ENCODE measurements around the gene TENM4.
"Not testable (repeated sequence)": the region's sequence is repeated elsewhere in the genome, so short reads cannot be mapped to it uniquely, and the experiment has no call there.

Gene TENM4

DNA sequence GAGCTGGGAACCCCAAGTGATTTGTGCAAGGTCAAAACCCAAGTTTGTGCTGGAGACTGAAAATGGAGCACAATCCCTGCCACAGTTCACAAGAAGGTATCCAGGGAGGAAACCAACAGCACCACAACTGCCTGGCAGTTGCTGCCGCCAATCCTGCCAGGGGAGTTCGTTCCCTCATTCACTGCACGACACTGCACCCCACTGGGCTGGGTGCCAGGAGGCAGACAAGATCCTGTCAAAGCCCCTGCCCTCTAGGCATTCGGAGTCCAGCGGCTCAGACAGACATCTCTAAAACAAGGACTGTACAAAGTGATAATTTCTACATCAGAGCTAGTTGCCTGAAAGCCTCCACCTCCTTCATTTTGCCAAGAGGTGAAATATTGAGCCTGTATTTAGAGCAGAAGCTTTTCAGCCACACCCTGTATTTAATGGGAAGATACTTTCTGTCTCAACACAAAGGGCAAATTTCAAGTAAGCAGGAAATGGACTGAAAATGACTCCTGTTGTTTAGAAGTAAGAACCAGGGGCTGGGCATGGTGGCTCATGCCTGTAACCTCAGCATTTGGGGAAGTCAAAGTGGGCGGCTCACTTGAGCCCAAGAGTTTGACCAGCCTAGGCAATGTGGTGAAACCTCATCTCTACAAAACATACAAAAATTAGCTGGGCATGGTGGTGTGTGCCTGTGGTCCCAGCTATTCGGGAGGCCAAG is 588.8 kb downstream of the TENM4 start:
- DNase-seq (ENCODE audit: low read depth in 2 of 2): no peak

DNA sequence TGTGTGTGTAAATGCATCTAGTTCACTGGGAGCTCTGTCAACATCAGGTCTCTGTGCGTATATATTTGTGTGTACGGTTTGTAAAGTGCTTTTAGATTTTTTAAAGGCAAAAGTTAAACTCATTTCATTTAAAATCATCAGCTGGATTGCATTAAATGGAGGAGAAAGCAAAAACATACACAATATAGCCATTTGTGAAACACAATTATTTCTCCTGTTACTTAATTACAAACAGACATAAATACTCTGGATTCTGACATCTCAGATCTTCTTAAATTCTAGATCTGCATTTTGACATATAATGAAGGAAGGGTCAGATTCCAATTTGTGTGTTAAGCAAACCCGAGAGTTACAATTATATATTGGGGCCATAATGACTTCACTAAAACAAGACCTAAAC is 590.8 kb downstream of the TENM4 start:
- DNase-seq (ENCODE audit: low read depth in 2 of 2): no peak

DNA sequence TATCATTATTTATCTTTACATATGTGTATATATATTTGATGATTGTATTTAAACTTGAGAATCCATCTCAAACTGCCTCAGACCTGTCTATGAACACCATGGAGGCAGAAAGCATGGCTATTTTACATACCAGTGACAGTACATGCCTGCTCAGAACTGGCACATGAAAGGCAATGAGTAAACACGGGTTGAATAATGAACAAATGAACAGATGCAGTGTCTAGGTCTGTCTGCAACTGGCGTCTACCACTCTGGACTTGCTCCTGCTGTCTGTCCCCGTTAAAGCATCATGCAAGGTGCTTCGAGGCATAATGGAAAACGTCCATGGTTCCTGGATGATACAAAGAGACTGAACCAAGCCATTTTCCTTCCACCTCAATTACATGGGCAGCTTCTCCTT is 594.6 kb downstream of the TENM4 start:
- DNase-seq (ENCODE audit: low read depth in 2 of 2): no peak

GRCh38 chr11:78845496-78845895 is 595.3 kb downstream of the TENM4 start:
- no peak for DNase-seq (ENCODE audit: low read depth in 2 of 2)

GRCh38 chr11:78841456-78842060 is 599.3 kb downstream of the TENM4 start:
- DNase-seq (ENCODE audit: low read depth in 2 of 2): no peak

DNA sequence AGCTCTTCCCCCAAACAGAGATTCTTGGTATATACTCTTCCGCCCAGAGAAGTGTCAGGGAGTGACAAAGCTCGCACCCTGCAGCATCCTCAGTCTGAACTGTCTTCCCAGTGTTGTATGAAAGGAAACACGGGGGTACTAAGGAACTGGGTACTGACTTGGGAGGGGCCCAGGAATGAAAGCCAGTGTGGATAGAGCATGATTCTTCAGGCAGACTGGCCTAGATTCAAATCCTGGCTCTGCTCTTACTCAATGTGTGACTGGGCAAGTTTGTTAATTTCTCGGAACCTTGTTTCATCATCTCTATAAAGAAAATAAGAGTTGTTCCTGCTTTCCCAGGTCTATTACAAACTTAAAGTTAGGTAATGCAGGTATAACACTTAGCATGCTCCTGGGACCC is 600.2 kb downstream of the TENM4 start:
- DNase-seq (ENCODE audit: low read depth in 2 of 2): no peak

DNA sequence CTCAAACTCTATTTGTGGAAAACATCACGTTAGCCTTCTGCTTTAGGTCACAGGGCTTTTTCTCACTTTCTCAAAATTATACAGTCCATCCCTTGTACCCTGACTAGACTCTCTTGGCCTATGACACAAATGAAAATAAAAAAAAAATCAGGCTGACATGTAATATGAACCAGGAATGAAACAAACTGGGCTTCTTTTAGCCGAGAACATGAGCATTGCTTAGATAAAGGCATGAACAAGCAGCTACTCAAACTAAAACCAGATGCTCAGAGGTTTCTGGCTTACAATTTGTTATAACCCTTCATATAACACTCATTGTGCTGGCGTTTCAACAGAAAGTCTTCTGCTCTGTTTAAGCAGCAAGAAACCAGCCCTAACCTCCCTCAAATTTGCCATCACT is 600.6 kb downstream of the TENM4 start:
- no peak for DNase-seq (ENCODE audit: low read depth in 2 of 2)

DNA sequence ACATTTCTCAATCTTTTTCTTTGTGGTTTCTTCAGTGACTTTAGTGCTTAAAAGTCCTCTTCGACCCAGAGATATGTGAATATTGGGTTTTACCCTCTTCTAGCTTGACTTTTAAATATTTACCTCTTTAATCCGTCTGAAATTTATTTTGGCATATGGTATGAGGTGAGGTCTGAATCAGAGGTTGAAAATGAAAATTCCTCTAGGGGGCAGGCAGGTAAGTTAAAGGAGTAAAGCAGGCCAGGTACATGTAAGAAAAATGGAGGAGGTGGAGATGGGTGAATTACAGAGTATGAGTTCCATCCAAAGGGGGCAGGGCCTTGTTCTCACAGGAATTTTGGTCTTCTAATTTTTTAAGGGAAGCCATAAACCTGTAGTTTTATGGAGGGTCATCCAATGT is 602.4 kb downstream of the TENM4 start:
- DNase-seq (ENCODE audit: low read depth in 2 of 2): no peak

- DNase-seq (ENCODE audit: low read depth in 2 of 2): no peak
Observed at GRCh38 chr11:78835646-78836045, 605.2 kb downstream of the TENM4 start.

- DNase-seq (ENCODE audit: low read depth in 2 of 2): no peak
Observed at GRCh38 chr11:78834886-78835285, 605.9 kb downstream of the TENM4 start.

DNA sequence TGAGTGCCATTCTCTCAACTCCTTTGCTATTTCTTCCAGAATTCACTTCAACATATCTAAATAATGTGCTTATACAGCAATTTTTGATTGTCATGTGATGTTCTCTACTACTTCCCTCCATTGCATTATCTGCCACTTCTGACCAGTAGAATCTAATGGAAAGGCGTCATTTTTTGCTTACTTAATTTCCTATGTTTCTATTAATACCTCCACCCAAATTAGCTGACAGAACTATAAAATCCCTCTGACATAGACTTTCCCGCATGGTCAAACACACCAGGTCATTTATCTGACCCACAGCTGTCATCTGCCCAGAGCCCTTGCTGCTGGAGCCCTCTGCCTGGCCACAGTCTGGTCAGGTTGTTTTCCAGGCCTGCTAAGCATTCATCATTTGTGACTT is 607.6 kb downstream of the TENM4 start:
- DNase-seq (ENCODE audit: low read depth in 2 of 2): no peak

DNA sequence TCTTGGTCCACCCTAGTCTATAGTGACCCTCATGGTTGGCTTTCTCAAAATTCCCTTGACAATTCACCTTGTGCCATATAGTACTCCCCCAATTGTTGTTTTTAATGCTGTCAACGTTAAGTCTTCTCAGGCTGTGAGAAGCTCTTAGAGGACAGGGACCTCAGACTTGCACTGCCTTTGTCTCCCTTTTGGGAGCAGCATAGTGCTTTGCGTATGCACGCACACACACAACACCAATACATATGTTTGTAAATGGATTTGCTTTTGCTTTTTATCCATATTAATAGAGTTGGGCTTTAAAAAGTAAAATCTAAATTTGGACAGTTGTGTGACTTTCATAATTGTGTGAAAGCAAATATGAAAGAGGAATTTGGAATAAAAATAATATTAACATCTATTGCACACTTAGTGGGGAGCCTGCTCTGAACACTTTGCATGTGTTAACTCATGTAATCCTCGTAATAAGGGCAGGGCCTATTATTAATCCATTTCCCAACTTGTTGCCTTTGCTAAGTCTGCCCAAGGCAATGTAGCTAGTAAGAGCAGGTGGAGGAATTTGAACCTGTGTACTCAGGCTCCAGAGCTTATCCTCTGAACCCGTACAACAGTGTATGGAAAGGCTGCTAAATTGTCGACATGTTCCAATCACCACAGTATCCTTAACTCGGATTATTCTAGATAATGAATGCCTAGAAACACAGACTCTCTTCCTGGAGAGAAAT is 608.4 kb downstream of the TENM4 start:
- DNase-seq (ENCODE audit: low read depth in 2 of 2): no peak

- DNase-seq (ENCODE audit: low read depth in 2 of 2): no peak
Observed at GRCh38 chr11:78831571-78831970, 609.3 kb downstream of the TENM4 start.

DNA sequence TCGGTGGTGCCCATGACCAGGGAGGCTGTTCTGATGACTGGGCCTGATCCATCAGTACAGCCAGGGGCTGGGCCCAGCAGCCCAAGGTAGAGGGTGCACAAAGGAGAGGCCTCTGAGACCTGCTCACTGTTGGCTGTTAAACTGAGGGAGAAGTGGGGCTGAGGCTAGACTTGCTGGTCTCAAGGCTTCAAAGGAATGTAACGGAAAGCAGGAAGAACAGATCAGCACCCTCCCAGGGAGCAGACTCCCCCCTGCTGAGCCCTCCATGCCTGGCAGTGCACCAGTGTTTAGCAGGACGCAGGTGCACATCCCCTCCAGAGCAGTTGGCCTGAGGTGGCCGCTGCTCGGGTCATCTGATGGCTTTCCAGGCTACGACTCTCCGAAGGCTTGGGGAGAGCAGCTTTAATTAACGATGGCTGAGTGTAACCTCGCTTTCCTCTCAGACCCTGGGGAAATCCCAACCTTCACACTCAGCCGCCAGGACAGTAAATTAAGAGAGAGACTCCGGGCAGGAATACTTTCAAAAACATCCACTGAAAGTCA is 610.5 kb downstream of the TENM4 start:
- no peak for DNase-seq (ENCODE audit: low read depth in 2 of 2)

GRCh38 chr11:78829146-78829545 is 611.7 kb downstream of the TENM4 start:
- DNase-seq (ENCODE audit: low read depth in 2 of 2): no peak

DNA sequence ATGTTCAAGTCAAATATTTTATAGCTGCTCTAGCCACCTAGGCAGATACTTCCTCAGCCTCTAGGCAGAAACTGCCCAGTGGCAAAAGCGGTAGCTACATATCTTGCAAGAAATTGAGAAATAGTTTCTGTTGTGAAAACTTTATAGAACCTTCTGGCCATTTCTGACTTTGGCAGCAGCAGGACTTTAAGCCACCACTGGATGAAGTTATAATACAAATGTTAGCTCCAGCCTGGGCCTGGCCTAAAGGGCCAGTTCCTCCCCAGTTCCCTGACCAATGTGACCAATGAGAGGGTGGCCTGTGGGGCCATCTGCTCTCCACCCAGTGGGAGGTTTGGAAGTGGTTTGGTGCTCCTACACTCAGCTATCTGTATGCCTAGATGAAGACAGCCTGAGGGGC is 612.2 kb downstream of the TENM4 start:
- no peak for DNase-seq (ENCODE audit: low read depth in 2 of 2)

- DNase-seq (ENCODE audit: low read depth in 2 of 2): not testable (repeated sequence)
Observed at GRCh38 chr11:78827291-78827690, 613.5 kb downstream of the TENM4 start.

DNA sequence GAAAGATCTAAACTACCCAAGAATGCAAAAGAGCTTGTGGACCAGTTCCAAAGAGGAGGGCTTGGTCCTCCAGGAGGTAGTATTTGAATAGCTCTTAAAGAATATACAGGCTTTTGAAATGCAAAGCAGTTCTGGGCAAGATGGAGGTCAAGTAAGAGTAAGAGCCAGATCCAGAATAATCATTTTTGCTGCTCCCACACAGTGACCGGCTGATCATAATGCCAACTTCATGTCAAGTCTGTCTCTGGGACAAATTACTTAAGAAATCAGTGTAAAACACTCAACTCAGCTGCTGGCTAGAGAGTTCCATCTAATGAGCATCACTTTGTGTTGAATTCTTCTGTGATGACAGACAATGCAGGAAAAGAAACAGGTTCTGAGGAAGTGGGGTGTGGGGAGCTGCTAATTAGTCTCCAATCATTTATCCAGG is 615.2 kb downstream of the TENM4 start:
- DNase-seq (ENCODE audit: low read depth in 2 of 2): no peak

GRCh38 chr11:78823588-78823987 is 617.2 kb downstream of the TENM4 start:
- no peak for DNase-seq (ENCODE audit: low read depth in 2 of 2)

DNA sequence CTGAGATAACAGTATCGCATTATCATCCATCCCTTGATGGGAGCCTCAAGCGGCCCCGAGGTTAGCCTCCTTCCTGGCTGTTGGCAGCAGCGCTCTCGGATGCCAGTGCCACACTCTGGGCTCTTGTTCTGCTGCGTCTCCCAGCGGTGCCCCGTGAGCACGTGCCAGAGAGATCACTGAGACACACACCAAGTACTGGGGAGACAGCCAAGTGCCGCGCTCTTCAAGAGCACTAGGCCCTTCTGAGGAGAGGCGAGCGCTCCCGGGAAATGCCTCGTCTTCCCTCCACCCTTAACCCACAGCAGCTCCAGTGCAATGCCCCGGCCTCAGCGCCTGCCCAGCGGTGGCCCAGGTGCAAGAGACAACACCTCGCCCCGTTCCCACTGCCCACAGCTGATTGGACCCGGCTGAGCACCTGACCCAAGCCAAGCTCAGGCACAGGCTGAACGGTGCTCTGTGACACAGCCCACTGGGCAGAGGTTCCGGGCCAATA is 617.9 kb downstream of the TENM4 start:
- DNase-seq (ENCODE audit: low read depth in 2 of 2): no peak

GRCh38 chr11:78821371-78822306 is 619.2 kb downstream of the TENM4 start:
- no peak for DNase-seq (ENCODE audit: low read depth in 2 of 2)

- no peak for DNase-seq (ENCODE audit: low read depth in 2 of 2)
Observed at GRCh38 chr11:78820741-78821140, 620.1 kb downstream of the TENM4 start.

All from activated CD8-positive, alpha-beta memory T cell treated with anti-CD3 and anti-CD28 coated beads for 4 hours (primary cell).